Measurements from ENCODE around the gene ATP8B4. TPM values are rescaled to one million over a fixed set of nuclear protein-coding genes. Genes with fewer than 3 reads are reported as not detected.

The ATP8B4 gene
- total RNA-seq, 1 experiment from 2014 or later, result 0.20 TPM

- H3K4me3 ChIP-seq, result no peak overlapping the region
- H2AFZ ChIP-seq, result no peak overlapping the region
- H4K20me1 ChIP-seq (ENCODE audit: insufficient read depth), result no peaks in the 10 kb centered on the region
- H3K9me2 ChIP-seq (ENCODE audit: insufficient read depth), result no peaks in the 10 kb centered on the region
- CTCF ChIA-PET, result no interaction called here
- BruUV-seq (replicated peaks), result no TSS peak
- H3K27ac ChIP-seq, result no peak overlapping the region
- TF ChIP-seq CTCF (conservative IDR thresholded peaks at IDR 0.05), result no peak
- no peak for TF ChIP-seq EZH2 (IDR thresholded peaks at IDR 0.05; ENCODE audit: low read depth)
- no peak overlapping the region for H3K4me2 ChIP-seq
- intact Hi-C loops (cut with micrococcal nuclease; ENCODE audit: unreplicated experiment), result no loop called here
- H3K79me2 ChIP-seq (ENCODE audit: low read depth), result no peaks in the 10 kb centered on the region
- no peaks in the 10 kb centered on the region for H3F3A ChIP-seq (ENCODE audit: insufficient read depth, low read depth)
- no peaks in the 10 kb centered on the region for H3K9me3 ChIP-seq (ENCODE audit: insufficient read depth, low read depth)
- no peak for DNase-seq
- POLR2A ChIA-PET (ENCODE audit: unreplicated experiment), result no interaction called here
- no peaks in the 10 kb centered on the region for H3K36me3 ChIP-seq (ENCODE audit: low read depth)
- no peaks in the 10 kb centered on the region for H3K4me1 ChIP-seq (replicated peaks; ENCODE audit: insufficient read depth)
- no peaks in the 10 kb centered on the region for H3K27me3 ChIP-seq (ENCODE audit: insufficient read depth, low read depth)
Observed at GRCh38 chr15:50063226-50063625, 55.8 kb downstream of the ATP8B4 start.

GRCh38 chr15:50061503-50061902, 57.5 kb downstream of the ATP8B4 start:
- intact Hi-C loops (cut with micrococcal nuclease; ENCODE audit: unreplicated experiment), result no loop called here
- no peak overlapping the region for H3K27ac ChIP-seq
- ChIA-PET CTCF (no interaction called here), POLR2A (ENCODE audit: unreplicated experiment) (no interaction called here)
- no peaks in the 10 kb centered on the region for H4K20me1 ChIP-seq (ENCODE audit: insufficient read depth)
- no peak overlapping the region for H2AFZ ChIP-seq
- BruUV-seq (replicated peaks), result no TSS peak
- no peaks in the 10 kb centered on the region for H3K79me2 ChIP-seq (ENCODE audit: low read depth)
- no peak overlapping the region for H3K4me3 ChIP-seq
- H3K9me3 ChIP-seq (ENCODE audit: insufficient read depth, low read depth), result no peaks in the 10 kb centered on the region
- no peaks in the 10 kb centered on the region for H3K27me3 ChIP-seq (ENCODE audit: insufficient read depth, low read depth)
- H3K9me2 ChIP-seq (ENCODE audit: insufficient read depth), result no peaks in the 10 kb centered on the region
- H3K4me1 ChIP-seq (replicated peaks; ENCODE audit: insufficient read depth), result no peaks in the 10 kb centered on the region
- no peaks in the 10 kb centered on the region for H3F3A ChIP-seq (ENCODE audit: insufficient read depth, low read depth)
- TF ChIP-seq CTCF (conservative IDR thresholded peaks at IDR 0.05) (no peak), EZH2 (IDR thresholded peaks at IDR 0.05; ENCODE audit: low read depth) (no peak)
- no peak overlapping the region for H3K4me2 ChIP-seq
- no peak for DNase-seq
- no peaks in the 10 kb centered on the region for H3K36me3 ChIP-seq (ENCODE audit: low read depth)

DNA sequence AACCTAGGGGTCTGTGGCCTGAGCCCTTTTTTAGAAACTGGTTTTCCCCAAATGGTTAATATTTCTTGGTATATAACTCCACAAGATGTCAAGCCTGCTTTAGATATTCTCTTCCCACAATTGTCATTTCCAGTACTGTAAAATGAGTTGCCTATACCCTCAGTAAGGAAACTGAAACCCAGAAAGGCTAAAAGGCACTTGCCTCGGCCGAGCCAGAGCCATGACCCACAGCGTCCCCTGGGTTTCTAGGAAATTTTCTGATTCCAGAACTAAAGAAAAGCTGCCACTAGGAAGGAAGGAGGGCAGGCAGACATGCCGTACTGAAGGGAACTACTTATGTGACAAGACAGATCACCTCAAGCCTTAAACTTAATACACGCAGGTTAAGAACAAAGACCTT, 59.1 kb downstream of the ATP8B4 start:
- no peak overlapping the region for H3K4me3 ChIP-seq
- CTCF ChIA-PET, result no interaction called here
- H2AFZ ChIP-seq, result no peak overlapping the region
- intact Hi-C loops (cut with micrococcal nuclease; ENCODE audit: unreplicated experiment), result no loop called here
- H3K27me3 ChIP-seq (ENCODE audit: insufficient read depth, low read depth), result no peaks in the 10 kb centered on the region
- H4K20me1 ChIP-seq (ENCODE audit: insufficient read depth), result no peaks in the 10 kb centered on the region
- POLR2A ChIA-PET (ENCODE audit: unreplicated experiment), result no interaction called here
- no peaks in the 10 kb centered on the region for H3K79me2 ChIP-seq (ENCODE audit: low read depth)
- no peak for TF ChIP-seq CTCF (conservative IDR thresholded peaks at IDR 0.05)
- TF ChIP-seq EZH2 (IDR thresholded peaks at IDR 0.05; ENCODE audit: low read depth), result no peak
- no peaks in the 10 kb centered on the region for H3K9me2 ChIP-seq (ENCODE audit: insufficient read depth)
- DNase-seq, result no peak
- H3K9me3 ChIP-seq (ENCODE audit: insufficient read depth, low read depth), result no peaks in the 10 kb centered on the region
- H3K4me2 ChIP-seq, result no peak overlapping the region
- H3F3A ChIP-seq (ENCODE audit: insufficient read depth, low read depth), result no peaks in the 10 kb centered on the region
- H3K27ac ChIP-seq, result no peak overlapping the region
- H3K36me3 ChIP-seq (ENCODE audit: low read depth), result no peaks in the 10 kb centered on the region
- H3K4me1 ChIP-seq (replicated peaks; ENCODE audit: insufficient read depth), result no peaks in the 10 kb centered on the region
- BruUV-seq (replicated peaks), result no TSS peak
